ENCODE data around the gene CUL4A. TPM values are rescaled to one million over a fixed set of nuclear protein-coding genes. Genes with fewer than 3 reads are reported as not detected.

The CUL4A gene
- polyA plus RNA-seq, 1 of the 3 experiments (the other 2 are of a cell fraction), result 51.2 TPM

DNA sequence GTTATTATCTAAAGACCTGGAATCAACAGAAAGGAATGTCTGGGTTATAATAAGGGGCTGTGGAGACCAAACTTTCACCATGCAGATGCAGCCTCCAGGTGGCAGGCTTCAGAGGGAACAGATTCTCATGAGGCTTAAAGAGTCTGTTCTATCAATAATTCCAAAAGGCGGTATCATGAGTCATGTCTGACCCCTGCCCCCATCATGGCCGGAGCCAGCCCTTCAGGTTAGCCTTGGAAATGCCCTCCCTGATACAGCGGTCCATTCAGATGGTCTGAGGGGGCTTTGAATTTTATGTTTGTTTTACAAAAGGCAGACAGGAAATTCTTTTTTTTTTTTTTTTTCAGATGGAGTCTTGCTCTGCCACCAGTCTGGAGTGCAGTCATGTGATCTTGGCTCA lies 66.0 kb downstream of the CUL4A start:
- 0 out of 2 replicates have a peak overlapping the region, but pooled peaks have one; percentile 70 for H2AFZ ChIP-seq (ENCODE audit: low read depth)

DNA sequence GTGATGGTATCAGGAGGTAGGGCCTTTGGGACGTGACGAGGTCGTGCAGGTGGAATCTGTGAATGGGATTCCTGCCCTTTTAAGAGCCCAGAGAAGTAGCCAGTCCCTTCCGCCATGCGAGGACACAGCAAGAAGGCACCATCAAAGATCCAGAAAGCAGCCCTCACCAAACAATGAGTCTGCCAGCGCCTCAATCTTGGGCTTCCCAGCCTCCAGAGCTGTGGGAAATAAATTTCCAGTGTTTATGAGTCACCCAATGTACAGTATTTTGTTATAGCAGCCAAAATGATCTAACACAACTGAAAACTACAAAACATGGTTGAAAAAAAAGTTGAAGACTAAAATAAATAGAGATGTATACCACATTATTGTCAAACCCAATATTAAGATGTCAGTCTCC lies 70.7 kb downstream of the CUL4A start:
- 84% methylated on average over 6 of the region's 6 CpGs for WGBS (ENCODE audit: low lambda C conversion rate)
- ChIA-PET POLR2A (no interaction called here), CTCF (interaction anchor here (0.7 kb wide), 1 partner anchor 10 kb away, joined by 5 read pairs; no protein-coding TSS in a partner anchor)
- H4K20me1 ChIP-seq (ENCODE audit: insufficient read depth), result no peaks in the 10 kb centered on the region
- no peak overlapping the region for H2AFZ ChIP-seq (ENCODE audit: low read depth)
- no peak for DNase-seq
- no peaks in the 10 kb centered on the region for H3F3A ChIP-seq (replicated peaks; ENCODE audit: insufficient read depth)
- no peak overlapping the region for H3K4me3 ChIP-seq (ENCODE audit: low read depth in 2 of 2, low read length in 1 of 2)
- no peaks in the 10 kb centered on the region for H3K4me1 ChIP-seq (ENCODE audit: control insufficient read depth in 1 of 2, insufficient read depth in 2 of 2, low read depth in 1 of 2, low read length in 1 of 2)
- H3K4me2 ChIP-seq, result no peak overlapping the region
- no peak overlapping the region for H3K27ac ChIP-seq (ENCODE audit: low read depth in 2 of 2, low read length in 1 of 2)
- TF ChIP-seq ELF1 (IDR thresholded peaks at IDR 0.05), result no peak
- no peak for TF ChIP-seq RAD21 (IDR thresholded peaks at IDR 0.05; ENCODE audit: low read length)
- no peak for TF ChIP-seq NRF1 (IDR thresholded peaks at IDR 0.05; ENCODE audit: low read depth, low read length)
- H3K27me3 ChIP-seq (ENCODE audit: insufficient read depth), result peaks cover 10% of the 10 kb centered on the region; the same call in 1 of the 2 replicates
- no peaks in the 10 kb centered on the region for H3K36me3 ChIP-seq (replicated peaks in 1 of 2; ENCODE audit: control insufficient read depth in 1 of 2, insufficient read depth in 2 of 2, low read length in 1 of 2)
- no peaks in the 10 kb centered on the region for H3K9me3 ChIP-seq
- no peak overlapping the region for H3K9ac ChIP-seq
- no peaks in the 10 kb centered on the region for H3K9me2 ChIP-seq
- H3K79me2 ChIP-seq (ENCODE audit: insufficient read depth), result no peaks in the 10 kb centered on the region

More for the DNA sequence above, 66.0 kb downstream of the CUL4A start:
- Histone ChIP-seq H3K36me3 (replicated peaks in 1 of 2; ENCODE audit: control insufficient read depth in 1 of 2, insufficient read depth in 2 of 2, low read length in 1 of 2) (no peaks in the 10 kb centered on the region), H3K4me3 (ENCODE audit: low read depth in 2 of 2, low read length in 1 of 2) (no peak overlapping the region), H3K79me2 (ENCODE audit: insufficient read depth) (no peaks in the 10 kb centered on the region), H3K27ac (ENCODE audit: low read depth in 2 of 2, low read length in 1 of 2) (no peak overlapping the region), H3K4me2 (no peak overlapping the region), H3K27me3 (ENCODE audit: insufficient read depth) (no peaks in the 10 kb centered on the region), H3K9me2 (no peaks in the 10 kb centered on the region), H3K9me3 (no peaks in the 10 kb centered on the region), H3K9ac (no peak overlapping the region), H4K20me1 (ENCODE audit: insufficient read depth) (no peaks in the 10 kb centered on the region), H3K4me1 (ENCODE audit: control insufficient read depth in 1 of 2, insufficient read depth in 2 of 2, low read depth in 1 of 2, low read length in 1 of 2) (no peaks in the 10 kb centered on the region), H3F3A (replicated peaks; ENCODE audit: insufficient read depth) (no peaks in the 10 kb centered on the region)
- 0 out of 2 replicates have a peak, but pooled peaks have one; percentile 23 for TF ChIP-seq MXI1 (IDR thresholded peaks at IDR 0.05; ENCODE audit: low read depth, low read length)
- TF ChIP-seq, protein P1, sequence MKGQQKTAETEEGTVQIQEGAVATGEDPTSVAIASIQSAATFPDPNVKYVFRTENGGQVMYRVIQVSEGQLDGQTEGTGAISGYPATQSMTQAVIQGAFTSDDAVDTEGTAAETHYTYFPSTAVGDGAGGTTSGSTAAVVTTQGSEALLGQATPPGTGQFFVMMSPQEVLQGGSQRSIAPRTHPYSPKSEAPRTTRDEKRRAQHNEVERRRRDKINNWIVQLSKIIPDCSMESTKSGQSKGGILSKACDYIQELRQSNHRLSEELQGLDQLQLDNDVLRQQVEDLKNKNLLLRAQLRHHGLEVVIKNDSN (IDR thresholded peaks at IDR 0.05; ENCODE audit: borderline replicate concordance, low read depth), result 0 out of 2 replicates have a peak, but pooled peaks have one; percentile 16
- TF ChIP-seq JUND (IDR thresholded peaks at IDR 0.05), result peak; percentile 24; the same call in 1 of the 2 replicates
- TF ChIP-seq, protein P2, sequence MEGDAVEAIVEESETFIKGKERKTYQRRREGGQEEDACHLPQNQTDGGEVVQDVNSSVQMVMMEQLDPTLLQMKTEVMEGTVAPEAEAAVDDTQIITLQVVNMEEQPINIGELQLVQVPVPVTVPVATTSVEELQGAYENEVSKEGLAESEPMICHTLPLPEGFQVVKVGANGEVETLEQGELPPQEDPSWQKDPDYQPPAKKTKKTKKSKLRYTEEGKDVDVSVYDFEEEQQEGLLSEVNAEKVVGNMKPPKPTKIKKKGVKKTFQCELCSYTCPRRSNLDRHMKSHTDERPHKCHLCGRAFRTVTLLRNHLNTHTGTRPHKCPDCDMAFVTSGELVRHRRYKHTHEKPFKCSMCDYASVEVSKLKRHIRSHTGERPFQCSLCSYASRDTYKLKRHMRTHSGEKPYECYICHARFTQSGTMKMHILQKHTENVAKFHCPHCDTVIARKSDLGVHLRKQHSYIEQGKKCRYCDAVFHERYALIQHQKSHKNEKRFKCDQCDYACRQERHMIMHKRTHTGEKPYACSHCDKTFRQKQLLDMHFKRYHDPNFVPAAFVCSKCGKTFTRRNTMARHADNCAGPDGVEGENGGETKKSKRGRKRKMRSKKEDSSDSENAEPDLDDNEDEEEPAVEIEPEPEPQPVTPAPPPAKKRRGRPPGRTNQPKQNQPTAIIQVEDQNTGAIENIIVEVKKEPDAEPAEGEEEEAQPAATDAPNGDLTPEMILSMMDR (IDR thresholded peaks at IDR 0.05), result peak; percentile 73
- TF ChIP-seq RAD21 (IDR thresholded peaks at IDR 0.05; ENCODE audit: low read length), result peak; percentile 58
- no peak for TF ChIP-seq TCF12 (IDR thresholded peaks at IDR 0.05)
- TF ChIP-seq SMC3 (IDR thresholded peaks at IDR 0.05; ENCODE audit: low read depth, low read length), result peak; percentile 70
- TF ChIP-seq POLR2AphosphoS5 (IDR thresholded peaks at IDR 0.05; ENCODE audit: low read depth, low read length), result no peak
- peak; percentile 59; the same call in 1 of the 2 replicates for TF ChIP-seq FOSL2 (IDR thresholded peaks at IDR 0.05; ENCODE audit: borderline replicate concordance, low read depth)
- peak; percentile 52 for DNase-seq
- 25% methylated on average over 3 of the region's 3 CpGs for WGBS (ENCODE audit: low lambda C conversion rate)
- CTCF ChIA-PET, result interaction anchor here (1.0 to 2.0 kb wide), 2 partner anchors 98 to 118 kb away, joined by 3 to 10 read pairs; no protein-coding TSS in a partner anchor
- POLR2A ChIA-PET, result no interaction called here
